ENCODE results near the gene EIF2D. TPM values are rescaled to one million over a fixed set of nuclear protein-coding genes. Genes with fewer than 3 reads are reported as not detected.

The EIF2D gene
- total and polyA plus RNA-seq, 2 of the 13 experiments (the other 11 are each of a cell fraction or from before 2014, with no cell fraction given), result 45.1 to 64.9 TPM

DNA sequence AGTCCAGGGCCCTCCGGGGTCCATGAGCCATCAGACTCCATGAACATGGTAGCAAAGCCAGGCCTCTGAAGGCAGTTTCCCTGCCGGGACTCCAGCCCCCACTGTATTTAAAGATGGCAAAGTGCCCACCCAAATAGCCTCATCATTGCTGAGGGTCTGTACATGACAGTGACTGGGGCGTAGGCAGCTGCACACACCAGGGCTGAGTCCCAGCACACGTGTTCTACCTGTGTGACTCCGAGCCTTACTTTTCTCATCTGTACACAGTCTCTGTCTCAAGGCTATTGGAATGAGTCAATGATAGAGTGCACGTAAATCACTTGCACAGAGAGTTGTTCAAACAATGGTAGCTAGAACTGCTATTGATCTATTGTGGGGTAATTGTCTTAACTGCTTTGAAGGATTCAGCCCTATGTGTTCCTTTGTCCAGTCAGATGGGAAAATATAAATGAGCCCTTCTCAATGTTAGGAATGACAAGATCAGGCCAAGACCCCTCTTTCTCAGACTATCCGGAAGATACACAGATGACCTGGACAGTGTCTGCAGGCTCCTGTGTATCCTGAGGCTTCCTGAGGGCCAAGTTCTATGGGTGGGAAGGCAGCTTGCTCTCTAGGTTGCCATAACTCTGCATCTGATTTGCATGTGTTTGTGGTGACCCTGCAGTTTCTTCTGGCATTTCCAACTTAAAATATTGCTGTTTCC lies 56.1 kb downstream of the EIF2D start (continued):
- no peak for TF ChIP-seq PTBP1 (IDR thresholded peaks at IDR 0.05; ENCODE audit: low read depth, low read length, poor library complexity, severe bottlenecking)
- no peak for TF ChIP-seq FOXM1 (CRISPR knock-in tag; IDR thresholded peaks at IDR 0.05)
- TF ChIP-seq ZNF121 (CRISPR knock-in tag; IDR thresholded peaks at IDR 0.05), result no peak
- TF ChIP-seq CBX2 (IDR thresholded peaks at IDR 0.05; ENCODE audit: low read depth, low read length), result no peak
- TF ChIP-seq CBX2 (CRISPR knock-in tag; IDR thresholded peaks at IDR 0.05; ENCODE audit: low read depth), result no peak
- TF ChIP-seq NCOA1 (CRISPR knock-in tag; IDR thresholded peaks at IDR 0.05), result no peak
- no peak for TF ChIP-seq PHF8 (CRISPR knock-in tag; IDR thresholded peaks at IDR 0.05)
- TF ChIP-seq ZNF17 (CRISPR knock-in tag; IDR thresholded peaks at IDR 0.05), result no peak
- TF ChIP-seq KMT2B (CRISPR knock-in tag; IDR thresholded peaks at IDR 0.05), result no peak
- TF ChIP-seq MIXL1 (CRISPR knock-in tag; IDR thresholded peaks at IDR 0.05), result peak; percentile 77
- no peak for TF ChIP-seq CREB1 (IDR thresholded peaks at IDR 0.05)
- TF ChIP-seq CREB1 (CRISPR knock-in tag; IDR thresholded peaks at IDR 0.05), result 0 out of 2 replicates have a peak, but pooled peaks have one; percentile 24
- no peak for TF ChIP-seq ZNF780A (CRISPR knock-in tag; IDR thresholded peaks at IDR 0.05)
- TF ChIP-seq ZBTB25 (CRISPR knock-in tag; IDR thresholded peaks at IDR 0.05), result no peak
- no peak for TF ChIP-seq ATF7-NPFF (CRISPR knock-in tag; IDR thresholded peaks at IDR 0.05; ENCODE audit: low read depth)
- TF ChIP-seq ZNF33B (CRISPR knock-in tag; IDR thresholded peaks at IDR 0.05), result no peak
- TF ChIP-seq PHB2 (IDR thresholded peaks at IDR 0.05; ENCODE audit: partially characterized antibody), result no peak
- TF ChIP-seq ZNF333 (CRISPR knock-in tag; IDR thresholded peaks at IDR 0.05; ENCODE audit: borderline replicate concordance), result no peak
- no peak for TF ChIP-seq ZSCAN5A (CRISPR knock-in tag; IDR thresholded peaks at IDR 0.05; ENCODE audit: borderline replicate concordance)
- no peak for TF ChIP-seq MZF1 (CRISPR knock-in tag; IDR thresholded peaks at IDR 0.05; ENCODE audit: borderline replicate concordance)
- TF ChIP-seq RARA (CRISPR knock-in tag; IDR thresholded peaks at IDR 0.05), result peak; percentile 81
- TF ChIP-seq HNRNPK (IDR thresholded peaks at IDR 0.05; ENCODE audit: low read depth, low read length, poor library complexity, severe bottlenecking), result no peak
- TF ChIP-seq ZFYVE20 (CRISPR knock-in tag; IDR thresholded peaks at IDR 0.05; ENCODE audit: borderline replicate concordance, low read depth), result no peak
- no peak for TF ChIP-seq GPN1 (CRISPR knock-in tag; IDR thresholded peaks at IDR 0.05; ENCODE audit: borderline replicate concordance)
